DMS79 (cell line): Measurements from ENCODE around the gene CCDC192.
"Not testable (repeated sequence)": the region's sequence is repeated elsewhere in the genome, so short reads cannot be mapped to it uniquely, and the experiment has no call there.

Experiments used
- DNase-seq: peaks from one replicate; lab custom pipeline; 2025; lab: John Stamatoyannopoulos, UW

CCDC192 gene

DNA sequence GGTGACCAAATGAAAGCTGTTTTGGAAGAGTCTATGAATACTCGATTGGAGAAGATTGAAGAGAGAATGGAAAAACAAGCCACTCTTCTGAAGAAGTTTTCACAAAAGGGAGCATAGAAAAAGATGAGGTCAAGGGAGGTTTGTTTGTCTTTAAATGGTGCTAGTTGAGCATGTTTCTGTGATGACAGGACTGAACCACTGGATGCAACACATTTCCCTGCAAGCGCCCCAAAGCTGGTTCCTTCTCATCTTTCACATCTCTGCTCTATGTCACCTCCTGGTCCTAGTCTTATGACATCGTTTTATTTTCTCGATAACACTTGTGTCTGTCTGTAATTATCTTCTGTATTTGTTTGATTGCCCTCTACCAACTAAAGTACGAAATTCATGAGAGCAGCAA lies 3.8 kb upstream of the CCDC192 start:
- DNase-seq: no peak

DNA sequence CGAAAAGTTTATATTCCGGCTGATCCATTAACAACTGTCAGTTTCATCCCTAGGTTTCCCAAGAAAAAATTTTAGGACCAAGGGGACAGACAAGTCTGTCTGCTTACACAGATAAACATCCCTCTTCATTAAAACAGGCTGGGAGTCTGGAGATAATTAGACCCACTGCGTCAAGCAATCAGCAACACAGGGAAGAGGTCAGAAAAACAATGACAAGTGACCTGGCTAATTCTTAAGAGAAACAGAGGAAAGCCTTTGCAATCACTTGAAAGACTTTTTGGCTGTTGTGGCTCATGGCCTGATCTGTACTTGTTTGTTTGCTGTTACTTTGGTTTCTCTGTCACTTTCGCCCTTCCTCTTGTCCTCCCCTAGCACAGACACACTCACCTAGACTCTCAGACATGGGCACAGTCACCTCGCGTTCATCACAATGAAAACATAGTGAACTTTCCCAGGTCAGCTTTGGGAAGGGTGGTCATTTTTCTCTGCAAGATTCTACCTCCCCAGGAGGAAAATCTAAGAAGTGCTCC lies 2.9 kb upstream of the CCDC192 start:
- DNase-seq: no peak

DNA sequence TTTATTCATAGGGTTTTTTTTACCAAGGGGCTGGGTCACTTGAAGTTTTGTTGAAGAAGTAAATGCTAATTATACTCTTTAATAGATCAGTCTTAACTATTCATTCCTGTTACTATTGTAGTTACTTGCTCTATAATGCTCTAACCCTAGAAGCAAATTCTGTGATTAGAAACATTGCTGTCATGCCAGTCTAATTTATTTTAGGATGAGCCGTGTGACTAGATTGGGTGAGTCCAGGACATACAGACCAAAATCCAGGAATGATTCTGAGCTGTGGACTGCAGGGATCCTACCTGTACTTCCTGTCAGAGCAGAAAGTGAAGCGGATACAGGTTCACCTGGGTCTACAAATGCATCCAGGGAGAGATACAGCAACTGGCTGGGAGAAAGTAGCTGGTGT lies 757 bp upstream of the CCDC192 start:
- no peak for DNase-seq

DNA sequence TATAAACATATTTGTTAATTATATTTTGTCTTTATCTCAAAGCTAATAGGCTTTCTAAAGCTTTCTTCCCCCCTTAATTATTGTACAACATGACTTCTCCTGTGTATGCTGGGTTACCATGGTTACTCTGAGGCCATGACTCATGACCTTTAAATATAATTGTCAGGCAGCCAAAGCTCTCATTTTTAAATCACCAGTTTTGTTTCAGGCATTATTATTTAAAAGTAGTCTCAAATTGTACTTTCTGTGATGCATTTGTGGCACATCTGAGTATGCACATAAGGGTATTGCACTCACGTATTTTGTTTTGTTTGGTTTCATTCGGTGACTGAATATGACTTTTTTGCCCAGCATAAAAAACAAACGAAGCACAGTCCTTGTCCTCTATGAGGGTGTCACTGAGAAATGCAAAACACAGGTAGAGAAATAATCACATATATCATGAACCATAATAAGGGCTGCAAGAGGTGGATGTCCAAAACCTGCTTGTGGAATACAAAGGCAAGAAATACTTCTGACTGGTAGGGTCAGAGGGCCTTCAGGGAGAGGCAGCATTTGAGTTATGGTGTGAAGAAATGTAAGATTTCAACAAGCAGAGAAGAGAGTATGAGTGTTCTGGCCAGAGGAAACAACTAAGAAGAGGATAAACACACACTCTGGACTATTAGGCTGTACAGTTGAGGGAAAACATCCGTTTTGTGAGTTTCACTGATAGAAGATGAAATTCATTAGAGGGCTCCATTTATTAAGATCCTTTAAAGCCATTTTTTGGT lies 2.1 kb downstream of the CCDC192 start:
- no peak for DNase-seq

DNA sequence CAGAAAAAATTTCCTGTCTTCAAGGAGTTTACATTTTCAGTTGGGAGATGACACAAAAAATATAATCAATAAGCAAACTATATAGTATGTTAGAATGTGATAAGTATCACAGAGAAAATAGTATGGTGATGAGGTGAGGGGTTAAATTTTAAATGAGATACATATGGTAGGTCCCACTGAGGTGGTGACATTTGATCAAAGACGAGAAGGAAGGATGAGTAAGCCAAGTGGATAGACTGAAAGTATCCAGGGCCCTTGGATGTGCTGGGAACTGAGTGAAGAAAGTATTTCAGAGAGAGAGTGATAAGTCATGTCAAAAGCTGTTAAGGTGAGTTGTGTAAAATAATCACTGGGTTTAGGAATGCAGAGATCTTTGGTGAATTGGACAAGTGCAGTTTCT lies 3.5 kb downstream of the CCDC192 start:
- DNase-seq: no peak

GRCh38 chr5:127707209-127707608 lies 4.0 kb downstream of the CCDC192 start:
- DNase-seq: no peak

DNA sequence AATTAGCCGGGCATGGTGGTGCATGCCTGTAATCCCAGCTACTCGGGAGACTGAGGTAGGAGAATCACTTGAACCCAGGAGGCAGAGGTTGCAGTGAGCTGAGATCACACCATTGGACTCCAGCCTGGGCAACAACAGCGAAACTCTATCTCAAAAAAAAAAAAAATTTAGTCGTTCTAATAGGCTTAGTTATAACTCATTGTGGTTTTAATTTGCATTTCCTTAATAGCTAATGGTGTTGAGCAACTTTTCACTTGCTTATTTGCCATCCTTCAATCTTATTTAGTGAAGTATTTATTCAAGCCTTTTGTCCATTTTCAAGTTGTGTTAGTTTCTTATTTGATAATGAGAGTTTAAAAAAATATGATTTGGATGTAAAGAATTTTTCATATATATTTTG lies 9.9 kb downstream of the CCDC192 start:
- DNase-seq: not testable (repeated sequence)

- DNase-seq: no peak
Observed at GRCh38 chr5:127718181-127718580, 15.0 kb downstream of the CCDC192 start.

DNA sequence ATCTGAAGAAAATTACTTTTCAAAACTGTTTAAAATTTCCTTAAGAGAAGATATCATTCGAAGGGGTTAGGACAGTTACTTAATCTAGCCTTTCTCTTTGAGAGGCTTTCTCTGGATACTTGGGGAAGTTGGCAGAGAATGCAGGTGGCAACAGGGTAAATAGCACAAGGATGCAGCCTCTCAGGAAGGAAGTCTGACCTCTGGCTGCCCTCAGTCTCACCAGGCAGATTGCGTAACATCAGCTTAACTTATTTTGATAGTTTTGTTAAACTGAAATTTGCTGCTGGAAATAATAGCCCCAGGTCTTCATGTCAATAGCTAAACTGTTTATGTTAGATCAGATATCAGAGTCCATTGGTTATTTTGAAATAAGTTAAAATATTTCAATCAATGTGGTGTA lies 20.4 kb downstream of the CCDC192 start:
- DNase-seq: no peak

GRCh38 chr5:127725673-127726072 lies 22.5 kb downstream of the CCDC192 start:
- no peak for DNase-seq

GRCh38 chr5:127732963-127733362 lies 29.8 kb downstream of the CCDC192 start:
- no peak for DNase-seq

DNA sequence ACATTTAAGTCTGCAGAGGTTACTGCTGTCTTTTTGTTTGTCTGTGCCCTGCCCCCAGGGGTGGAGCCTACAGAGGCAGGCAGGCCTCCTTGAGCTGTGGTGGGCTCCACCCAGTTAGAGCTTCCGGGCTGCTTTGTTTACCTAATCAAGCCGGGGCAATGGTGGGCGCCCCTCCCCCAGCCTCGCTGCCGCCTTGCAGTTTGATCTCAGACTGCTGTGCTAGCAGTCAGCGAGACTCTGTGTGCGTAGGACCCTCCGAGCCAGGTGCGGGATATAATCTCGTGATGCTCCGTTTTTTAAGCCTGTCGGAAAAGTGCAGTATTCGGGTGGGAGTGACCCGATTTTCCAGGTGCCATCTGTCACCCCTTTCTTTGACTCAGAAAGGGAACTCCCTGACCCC lies 36.2 kb downstream of the CCDC192 start:
- not testable (repeated sequence) for DNase-seq

GRCh38 chr5:127739807-127740384 lies 36.7 kb downstream of the CCDC192 start:
- DNase-seq: no peak

DNA sequence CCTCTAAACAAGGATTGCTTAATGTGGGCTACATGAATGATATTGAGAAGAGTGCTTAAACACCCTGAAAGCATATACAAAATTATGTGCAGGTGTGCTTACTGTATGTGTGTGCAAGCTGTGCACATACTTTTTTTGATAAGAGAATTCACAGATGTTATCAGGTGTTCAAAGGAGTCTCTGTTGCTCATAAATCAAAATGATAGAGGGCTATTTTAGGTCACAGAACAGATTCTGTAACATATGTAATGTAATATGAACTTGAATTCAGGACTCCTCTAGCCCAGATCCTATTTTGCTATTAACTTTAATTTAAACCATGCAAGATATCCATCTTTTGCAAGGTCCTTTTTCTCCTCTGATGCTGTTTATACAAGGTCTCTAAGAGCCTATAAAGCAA lies 38.2 kb downstream of the CCDC192 start:
- no peak for DNase-seq

- DNase-seq: no peak
Observed at GRCh38 chr5:127744241-127744640, 41.0 kb downstream of the CCDC192 start.

GRCh38 chr5:127746756-127747155 lies 43.6 kb downstream of the CCDC192 start:
- no peak for DNase-seq

- not testable (repeated sequence) for DNase-seq
Observed at GRCh38 chr5:127752503-127753265, 49.5 kb downstream of the CCDC192 start.

GRCh38 chr5:127754259-127754658 lies 51.1 kb downstream of the CCDC192 start:
- DNase-seq: no peak

DNA sequence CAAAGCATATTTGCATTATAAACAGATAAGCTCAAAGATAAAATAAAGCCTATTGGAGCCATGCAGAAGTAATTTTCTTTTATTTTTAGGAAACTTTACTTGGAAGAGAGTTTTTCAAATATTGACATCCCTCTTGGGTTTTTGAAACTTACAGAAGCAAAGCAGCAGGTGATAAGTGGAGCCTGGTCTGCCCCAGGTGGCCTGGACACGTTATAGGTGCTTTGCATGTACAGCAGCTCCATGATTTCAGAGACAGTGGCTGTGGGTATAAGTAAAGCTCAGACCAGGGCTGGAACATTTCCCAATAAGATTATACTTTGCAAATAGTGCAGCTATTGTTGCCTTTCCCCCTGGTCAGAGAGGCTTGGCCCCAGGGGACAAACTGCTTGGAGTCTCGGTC lies 51.5 kb downstream of the CCDC192 start:
- no peak for DNase-seq

DNA sequence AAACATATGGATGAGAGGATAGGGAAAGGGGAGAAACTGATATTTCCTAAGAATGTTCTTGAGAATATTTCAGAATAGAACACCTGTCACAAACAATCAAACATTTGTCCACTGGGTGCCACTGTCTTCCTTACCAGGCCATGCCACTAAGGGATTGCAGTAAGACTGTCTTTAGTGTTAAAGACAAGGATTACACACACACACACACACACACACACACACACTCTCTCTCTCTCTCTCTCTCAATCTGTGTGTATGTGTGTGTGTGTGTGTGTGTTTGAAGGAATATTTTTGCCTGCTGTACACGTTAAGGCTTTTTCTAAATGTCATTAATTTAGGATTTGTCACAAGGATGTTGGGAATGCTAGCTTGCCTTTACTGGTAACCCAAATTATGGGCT lies 54.4 kb downstream of the CCDC192 start:
- no peak for DNase-seq

- no peak for DNase-seq
Observed at GRCh38 chr5:127758766-127759283, 55.6 kb downstream of the CCDC192 start.

DNA sequence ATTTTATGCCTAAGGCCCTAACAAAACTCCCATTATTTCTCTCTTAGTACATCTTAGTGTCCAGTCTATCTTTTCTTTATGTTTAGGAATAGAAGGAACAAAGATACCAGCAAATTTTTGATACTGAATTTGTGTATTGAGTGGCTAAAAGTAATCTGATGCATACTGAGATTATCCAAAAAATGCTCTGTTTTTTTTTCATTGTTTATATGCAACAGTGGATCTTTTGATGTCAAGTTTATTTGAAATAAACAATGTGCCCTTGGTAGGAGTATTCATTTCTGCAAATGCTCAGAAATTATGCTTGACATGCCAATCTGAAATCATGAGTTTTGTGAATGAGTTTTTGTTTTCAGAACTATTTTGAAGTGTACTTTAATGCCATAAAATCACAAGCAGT lies 58.7 kb downstream of the CCDC192 start:
- no peak for DNase-seq

GRCh38 chr5:127762412-127762811 lies 59.2 kb downstream of the CCDC192 start:
- no peak for DNase-seq
